B cell (primary cell): ENCODE results near the gene LDHAL6A. TPM values are rescaled to one million over a fixed set of nuclear protein-coding genes. Genes with fewer than 3 reads are reported as not detected.

Source experiments
- ATAC-seq: fragments of 200-7000 bp; cut with Tn5 transposase; one replicate; pipeline ENCODE4 v1.10.0; 2021; ENCODE audit warnings: low read depth, mild to moderate bottlenecking, moderate number of reproducible peaks, moderate library complexity
- CTCF ChIA-PET: fragments of 350-600 bp; sonication (Branson Sonifier 250); formaldehyde crosslinking; loops from one replicate; lab custom pipeline; 2021; ENCODE audit warnings: antibody characterized with exemption, inconsistent platforms; lab: Charles Lee
- POLR2A ChIA-PET: fragments of 350-600 bp; sonication (Branson Sonifier 250); formaldehyde crosslinking; loops from one replicate; lab custom pipeline; 2021; ENCODE audit warnings: antibody characterized with exemption; lab: Charles Lee
- DNase-seq: peaks from one replicate; pipeline ENCODE4 v3.0.0; 2013
- H2AFZ ChIP-seq: 2 replicates; pipeline ENCODE4 v1.6.1; 2012; ENCODE audit warnings: mild to moderate bottlenecking, low read depth, low read length; ENCODE audit not compliant: insufficient read depth, poor library complexity, severe bottlenecking
- H3K27ac ChIP-seq, 2 donors: 1 replicate in 1 of 2; 2 replicates in 1 of 2; pipeline ENCODE4 v1.5.1; 2012 to 2013; ENCODE audit warnings: low read length in 2 of 2, mild to moderate bottlenecking in 2 of 2, moderate library complexity in 1 of 2
- H3K27me3 ChIP-seq, 4 experiments: fragments of 200-600 bp in 1 of 4; sonication (generic) in 1 of 4; replicated peaks in 1 of 4; 1 replicate in 2 of 4; 2 replicates in 2 of 4; pipeline versions ENCODE4 v1.6.1 to v1.7.0; 2013 to 2016; ENCODE audit warnings: low read length in 3 of 4, mild to moderate bottlenecking in 2 of 4, mixed read lengths in 1 of 4, moderate library complexity in 1 of 4; ENCODE audit not compliant: insufficient read depth in 4 of 4, control insufficient read depth in 3 of 4; ENCODE audit errors: control extremely low read depth in 1 of 4
- H3K36me3 ChIP-seq, 2 experiments: replicated peaks in 1 of 2; 1 replicate in 1 of 2; 2 replicates in 1 of 2; pipeline versions ENCODE4 v1.6.1 to v1.7.1; 2013; ENCODE audit warnings: low read length in 1 of 2; ENCODE audit not compliant: insufficient read depth in 2 of 2, control insufficient read depth in 1 of 2; ENCODE audit errors: control extremely low read depth in 1 of 2, extremely low read depth in 1 of 2
- H3K4me1 ChIP-seq, 2 donors: fragments of 200-600 bp in 1 of 2; sonication (generic) in 1 of 2; 1 replicate in 1 of 2; 2 replicates in 1 of 2; pipeline versions ENCODE4 v1.5.1 to v1.6.1; 2013 to 2017; ENCODE audit warnings: low read length in 2 of 2; ENCODE audit not compliant: control insufficient read depth in 2 of 2, insufficient read depth in 2 of 2
- H3K4me2 ChIP-seq: replicated peaks from 2 replicates; pipeline ENCODE3; 2012; ENCODE audit warnings: mild to moderate bottlenecking, low read depth, low read length; ENCODE audit not compliant: poor library complexity, severe bottlenecking
- H3K4me3 ChIP-seq, 5 experiments: fragments of 200-600 bp in 1 of 5; sonication (generic) in 1 of 5; 1 replicate in 3 of 5; 2 replicates in 2 of 5; pipeline versions ENCODE4 v1.5.1 to v1.7.0; 2011 to 2016; ENCODE audit warnings: low read length in 4 of 5, mild to moderate bottlenecking in 4 of 5, low read depth in 2 of 5, control low read depth in 1 of 5, moderate library complexity in 1 of 5; ENCODE audit not compliant: insufficient read depth in 1 of 5; ENCODE audit errors: control extremely low read depth in 1 of 5, extremely low read depth in 1 of 5
- H3K79me2 ChIP-seq: fragments of 200-600 bp; sonication (generic); one replicate; pipeline ENCODE4 v1.6.0; 2016; ENCODE audit warnings: low read length; ENCODE audit not compliant: control insufficient read depth, insufficient read depth
- H3K9ac ChIP-seq: fragments of 200-600 bp; sonication (generic); 2 replicates; pipeline ENCODE4 v1.6.1; 2017; ENCODE audit warnings: mild to moderate bottlenecking, low read length, moderate library complexity
- H3K9me3 ChIP-seq, 3 donors: one replicate each; pipeline versions ENCODE4 v1.6.1 to v1.7.1; 2013; ENCODE audit warnings: low read length in 2 of 3; ENCODE audit not compliant: control insufficient read depth in 2 of 3, insufficient read depth in 1 of 3; ENCODE audit errors: control extremely low read depth in 1 of 3
- H4K20me1 ChIP-seq: 2 replicates; pipeline ENCODE4 v1.6.0; 2012; ENCODE audit warnings: mild to moderate bottlenecking, low read length; ENCODE audit not compliant: insufficient read depth, control insufficient read depth, poor library complexity, severe bottlenecking
- H3K27ac Mint-ChIP-seq: one replicate; pipeline ENCODE4 v1.8.0; 2021; ENCODE audit warnings: mixed read lengths
- H3K27me3 Mint-ChIP-seq: one replicate; pipeline ENCODE4 v1.8.0; 2021; ENCODE audit warnings: mixed read lengths
- H3K4me1 Mint-ChIP-seq: one replicate; pipeline ENCODE4 v1.8.0; 2021; ENCODE audit warnings: mixed read lengths
- H3K4me3 Mint-ChIP-seq: one replicate; pipeline ENCODE4 v1.8.0; 2021; ENCODE audit warnings: mixed read lengths
- H3K9me3 Mint-ChIP-seq: one replicate; pipeline ENCODE4 v1.8.0; 2022; ENCODE audit warnings: mixed read lengths; ENCODE audit not compliant: insufficient read depth
- EZH2 ChIP-seq: IDR thresholded peaks from 2 replicates; pipeline ENCODE4 v1.6.1; 2012; ENCODE audit warnings: borderline replicate concordance, low read depth, mild to moderate bottlenecking, moderate library complexity, low read length; ENCODE audit not compliant: insufficient read depth, poor library complexity, severe bottlenecking
- WGBS: methylation state at CpG from one replicate; pipeline ENCODE4 v1.1.5; 2013; ENCODE audit warnings: missing lambda C conversion rate; ENCODE audit not compliant: insufficient coverage; 5-methylcytosine and 5-hydroxymethylcytosine counted together
- intact Hi-C: fragments of 100-400 bp; cut with micrococcal nuclease; formaldehyde crosslinking; loops from one replicate; pipeline ENCODE4 v1.10.0; 2022
- polyA plus RNA-seq: library from polyadenylated mRNA; depleted of rRNA; stranded (reverse); fragments of >200 nt; gene quantifications from 2 replicates; pipeline ENCODE4 v1.2.3, GENCODE V29; 2012
- total RNA-seq, 2 donors: library from RNA; stranded (reverse); fragments of 120-200 nt in 1 of 2; gene quantifications; 1 replicate in 1 of 2; 2 replicates in 1 of 2; pipeline versions ENCODE4 v1.2.3 to v1.2.4, GENCODE V29; 2013 to 2022
- TF ChIP-seq, protein P1 (sequence below): fragments of 200-600 bp; IDR thresholded peaks from one replicate; pipeline ENCODE4 v1.8.0; 2022; ENCODE audit warnings: antibody characterized with exemption, mild to moderate bottlenecking

Gene LDHAL6A
- total and polyA plus RNA-seq, 2 donors (not counting 1 experiment from before 2014, with no cell fraction given): 0.12 to 0.27 TPM

DNA sequence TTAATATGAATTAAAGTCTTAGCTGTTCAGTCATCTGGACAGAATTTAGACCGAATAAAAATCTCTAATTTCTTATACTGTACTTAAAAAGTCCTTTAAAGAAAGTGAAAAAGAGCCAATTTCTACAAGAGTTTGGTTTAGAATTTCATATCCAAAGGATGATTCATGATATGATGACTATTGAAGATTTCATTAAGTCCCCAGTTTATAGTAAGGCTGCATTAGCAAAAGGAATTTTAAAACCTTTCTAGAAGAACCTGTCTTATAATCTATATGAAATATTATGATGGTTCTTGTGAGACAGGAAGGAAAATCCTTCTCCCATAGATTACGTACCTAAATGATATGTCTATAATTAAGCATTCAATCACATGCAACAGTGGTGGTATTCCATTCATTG, 36.3 kb downstream of the LDHAL6A start:
- CTCF ChIA-PET: interaction anchor here (2.1 kb wide), 1 partner anchor 248 kb away, joined by 4 read pairs; no protein-coding TSS in a partner anchor
- Histone ChIP-seq H3K4me3 (no peak overlapping the region), H3K36me3 (peaks cover 2 to 51% of the 10 kb centered on the region in 2 experiments), H3K4me1 (peaks cover 0 to 7% of the 10 kb centered on the region in 2 donors), H4K20me1 (peaks cover 5% of the 10 kb centered on the region), H2AFZ (no peak overlapping the region), H3K27me3 (no peaks in the 10 kb centered on the region), H3K4me2 (no peak overlapping the region), H3K27ac (no peak overlapping the region), H3K9me3 (no peaks in the 10 kb centered on the region), H3K79me2 (peaks cover 6% of the 10 kb centered on the region), H3K9ac (no peak overlapping the region)
- TF ChIP-seq, protein P1, sequence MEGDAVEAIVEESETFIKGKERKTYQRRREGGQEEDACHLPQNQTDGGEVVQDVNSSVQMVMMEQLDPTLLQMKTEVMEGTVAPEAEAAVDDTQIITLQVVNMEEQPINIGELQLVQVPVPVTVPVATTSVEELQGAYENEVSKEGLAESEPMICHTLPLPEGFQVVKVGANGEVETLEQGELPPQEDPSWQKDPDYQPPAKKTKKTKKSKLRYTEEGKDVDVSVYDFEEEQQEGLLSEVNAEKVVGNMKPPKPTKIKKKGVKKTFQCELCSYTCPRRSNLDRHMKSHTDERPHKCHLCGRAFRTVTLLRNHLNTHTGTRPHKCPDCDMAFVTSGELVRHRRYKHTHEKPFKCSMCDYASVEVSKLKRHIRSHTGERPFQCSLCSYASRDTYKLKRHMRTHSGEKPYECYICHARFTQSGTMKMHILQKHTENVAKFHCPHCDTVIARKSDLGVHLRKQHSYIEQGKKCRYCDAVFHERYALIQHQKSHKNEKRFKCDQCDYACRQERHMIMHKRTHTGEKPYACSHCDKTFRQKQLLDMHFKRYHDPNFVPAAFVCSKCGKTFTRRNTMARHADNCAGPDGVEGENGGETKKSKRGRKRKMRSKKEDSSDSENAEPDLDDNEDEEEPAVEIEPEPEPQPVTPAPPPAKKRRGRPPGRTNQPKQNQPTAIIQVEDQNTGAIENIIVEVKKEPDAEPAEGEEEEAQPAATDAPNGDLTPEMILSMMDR: no peak
- no peak for TF ChIP-seq EZH2
- Mint-ChIP-seq H3K9me3 (no peaks in the 10 kb centered on the region), H3K27me3 (no peaks in the 10 kb centered on the region), H3K4me1 (peaks cover 8% of the 10 kb centered on the region), H3K27ac (no peak overlapping the region), H3K4me3 (no peak overlapping the region)
- POLR2A ChIA-PET: no interaction called here
- intact Hi-C loops: no loop called here
- no peak for DNase-seq
- ATAC-seq: no peak
- WGBS: no CpG with 5 or more reads among the region's 2 CpGs

DNA sequence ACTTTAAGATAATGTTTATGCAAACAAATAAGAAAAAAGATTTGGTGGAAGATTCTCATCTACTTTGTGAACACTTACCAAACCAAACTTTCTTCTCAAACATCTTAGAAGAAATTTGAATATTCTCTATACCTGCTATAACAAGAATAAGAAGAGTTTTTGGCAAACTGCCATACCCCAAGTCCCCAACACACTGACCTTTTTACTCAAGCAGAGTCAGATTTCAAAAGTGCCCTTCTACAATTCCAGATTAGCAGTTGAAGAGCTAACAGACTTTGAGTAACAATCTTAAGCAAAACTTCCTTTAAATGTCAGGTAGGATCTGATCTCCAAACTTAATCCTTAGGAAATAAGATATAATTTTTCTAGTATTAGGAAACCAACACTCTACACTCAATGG, 37.2 kb downstream of the LDHAL6A start:
- Histone ChIP-seq H3K4me1 (peaks cover 0 to 7% of the 10 kb centered on the region in 2 donors), H3K27me3 (no peaks in the 10 kb centered on the region), H3K9me3 (no peaks in the 10 kb centered on the region), H3K4me2 (no peak overlapping the region), H3K79me2 (peaks cover 6% of the 10 kb centered on the region), H3K27ac (no peak overlapping the region), H4K20me1 (peaks cover 5% of the 10 kb centered on the region), H2AFZ (no peak overlapping the region), H3K9ac (no peak overlapping the region), H3K36me3 (peaks cover 2 to 51% of the 10 kb centered on the region in 2 experiments), H3K4me3 (no peak overlapping the region)
- DNase-seq (no peak), ATAC-seq (no peak)
- CTCF ChIA-PET: interaction anchor here (2.1 kb wide), 1 partner anchor 249 kb away, joined by 4 read pairs; no protein-coding TSS in a partner anchor
- Mint-ChIP-seq H3K4me1 (peaks cover 8% of the 10 kb centered on the region), H3K27me3 (no peaks in the 10 kb centered on the region), H3K27ac (no peak overlapping the region), H3K4me3 (no peak overlapping the region), H3K9me3 (no peaks in the 10 kb centered on the region)
- TF ChIP-seq EZH2: no peak
- TF ChIP-seq, protein P1: no peak
- POLR2A ChIA-PET: no interaction called here
- intact Hi-C loops: no loop called here
